HG02840 (cell line): ENCODE data around the gene C2CD3.
A peak's percentile ranks its signal among the peaks of the same experiment; 100 is the strongest.

Source experiments
- ATAC-seq: cut with Tn5 transposase; IDR thresholded peaks from one replicate; pipeline ENCODE4 v1.9.1; 2021; ENCODE audit warnings: mild to moderate bottlenecking, moderate library complexity, moderate number of reproducible peaks; ENCODE audit not compliant: unreplicated experiment, low FRiP score

The C2CD3 gene

DNA sequence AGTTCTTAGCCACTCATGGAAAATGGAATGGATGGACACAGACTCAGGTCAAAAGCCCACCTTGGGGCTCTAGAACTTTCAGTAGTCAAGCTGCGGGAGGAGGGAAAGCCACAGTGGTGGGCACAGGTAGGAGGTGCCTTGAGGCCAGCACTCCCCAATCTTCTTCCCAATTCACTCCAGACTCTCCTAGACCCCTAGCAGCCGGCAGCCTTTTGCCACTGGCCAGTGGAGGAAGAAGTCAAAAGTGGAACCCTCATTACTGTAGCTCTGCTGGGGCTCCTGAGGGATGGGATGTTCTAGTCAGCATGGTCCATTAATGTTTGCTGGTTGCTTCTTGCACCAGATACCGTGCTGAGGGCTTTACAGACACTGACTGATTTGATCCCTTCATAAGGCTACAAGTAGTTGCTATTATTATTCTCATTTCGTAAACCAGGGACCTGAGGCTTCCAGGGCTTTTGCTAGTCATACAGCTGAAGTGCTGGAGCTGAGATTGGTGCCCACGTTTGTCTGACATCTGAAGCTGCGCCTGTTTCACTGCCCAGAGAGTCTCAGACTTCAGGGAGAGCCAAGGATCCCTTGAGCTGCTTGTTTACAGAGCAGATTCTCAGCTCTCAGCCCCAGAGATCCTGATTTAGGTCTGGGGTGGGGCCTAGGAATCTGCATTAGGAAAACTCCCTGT is 163.0 kb downstream of the C2CD3 start:
- ATAC-seq = no peak

DNA sequence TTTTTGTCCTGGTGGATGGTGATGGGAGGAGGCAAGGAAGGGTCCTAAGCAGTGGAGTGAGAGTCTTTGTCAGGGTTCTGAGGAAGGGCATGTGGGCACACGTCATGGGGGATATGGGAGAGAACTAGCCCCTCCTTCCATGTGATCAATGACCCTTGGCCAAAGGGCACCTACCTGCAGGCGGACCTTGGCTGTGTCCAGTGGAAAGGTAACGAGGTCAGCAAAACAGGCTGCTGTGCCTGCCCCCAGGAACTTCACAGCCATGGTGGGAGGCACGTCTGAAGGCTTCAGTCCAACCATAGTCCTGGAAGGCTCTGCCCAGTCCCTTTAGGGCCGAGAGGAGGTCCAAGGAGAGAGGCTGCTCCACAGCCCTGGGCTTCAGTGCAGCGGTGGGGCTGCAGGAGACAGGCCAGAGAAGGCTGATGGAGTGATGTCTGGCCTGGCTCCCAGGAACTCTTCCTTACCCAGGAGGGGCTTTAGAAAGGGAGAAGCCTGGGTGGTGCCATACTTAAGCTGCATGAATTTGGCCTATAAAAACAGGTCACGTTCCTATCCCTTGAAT is 164.0 kb downstream of the C2CD3 start:
- no peak for ATAC-seq

DNA sequence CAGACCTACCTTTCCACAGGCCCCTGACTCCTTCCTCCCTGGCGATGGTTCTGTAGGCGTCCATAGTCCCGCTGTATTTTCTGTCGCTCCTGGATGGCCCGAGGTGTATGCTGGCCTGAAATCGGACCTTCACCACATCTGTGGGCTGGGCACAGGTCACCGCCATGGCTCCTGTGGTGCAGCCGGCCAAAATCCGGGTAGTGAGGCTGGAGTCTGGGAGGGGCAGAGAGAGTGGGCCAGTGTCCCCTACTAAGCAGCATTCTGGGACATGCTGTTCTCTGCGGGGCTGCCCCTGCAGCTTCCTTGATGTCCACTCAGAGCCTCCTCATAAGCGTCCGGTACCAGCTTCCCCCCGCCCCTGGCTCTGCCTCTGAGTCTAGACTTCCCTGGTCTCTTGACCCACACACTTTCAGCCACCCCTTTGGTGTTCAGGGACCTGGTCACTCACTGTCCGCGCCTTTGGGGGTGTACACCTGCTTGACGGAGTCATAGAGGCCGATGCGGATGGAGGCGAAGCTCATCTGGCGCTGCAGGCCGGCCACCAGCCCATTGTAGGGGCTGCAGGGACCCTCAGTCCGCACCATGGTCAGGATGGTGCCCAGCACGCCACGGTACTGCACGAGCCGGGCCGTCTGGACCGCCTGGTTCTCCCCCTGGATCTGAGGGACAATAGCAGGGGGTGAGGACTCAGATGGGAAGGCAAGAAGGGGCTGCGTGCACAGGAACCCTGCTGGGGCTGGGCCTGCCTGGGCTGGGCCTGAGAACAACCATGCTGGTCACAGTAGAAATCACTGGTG is 164.9 kb downstream of the C2CD3 start:
- no peak for ATAC-seq

DNA sequence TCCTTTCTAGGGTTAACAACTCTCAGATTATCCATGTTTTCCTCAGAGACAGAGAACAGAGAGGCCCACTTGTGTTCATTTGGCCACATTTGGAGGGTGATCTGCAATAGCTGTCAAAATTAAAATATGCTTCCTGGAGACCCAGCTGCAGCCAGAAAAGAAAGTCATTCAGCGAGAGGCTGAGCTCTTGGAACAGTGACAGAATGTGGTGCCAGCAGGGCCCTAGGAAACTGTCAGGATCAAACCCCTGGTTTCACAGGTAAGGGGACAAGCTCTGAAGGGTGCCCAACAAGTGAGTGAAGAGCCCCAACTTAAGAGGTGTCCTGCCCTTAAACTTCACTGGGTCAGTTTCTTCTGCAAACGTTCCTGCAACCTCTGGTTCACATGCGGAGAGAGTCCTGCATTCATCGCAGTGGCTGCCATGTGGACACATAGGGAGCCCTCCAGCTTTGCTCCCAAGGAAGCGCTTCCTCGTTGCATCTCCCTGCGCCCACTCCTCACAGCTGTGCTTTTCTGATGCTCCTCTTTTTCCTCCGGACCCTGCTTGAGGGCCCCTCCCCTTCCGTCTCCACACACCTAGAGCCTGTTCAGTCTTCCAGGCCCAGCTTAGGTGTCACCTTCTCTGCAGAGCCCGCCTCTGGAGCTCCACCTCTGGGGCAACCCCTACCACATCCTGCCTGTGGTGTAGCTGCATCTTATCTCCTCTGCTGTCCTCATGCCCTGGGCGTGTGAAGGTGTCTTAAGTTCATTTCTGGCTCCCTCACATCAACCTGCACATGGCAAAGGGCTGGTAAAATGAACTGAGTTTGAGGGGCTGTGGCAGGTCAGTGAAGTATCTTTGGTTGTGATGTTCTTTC is 165.8 kb downstream of the C2CD3 start:
- no peak for ATAC-seq

DNA sequence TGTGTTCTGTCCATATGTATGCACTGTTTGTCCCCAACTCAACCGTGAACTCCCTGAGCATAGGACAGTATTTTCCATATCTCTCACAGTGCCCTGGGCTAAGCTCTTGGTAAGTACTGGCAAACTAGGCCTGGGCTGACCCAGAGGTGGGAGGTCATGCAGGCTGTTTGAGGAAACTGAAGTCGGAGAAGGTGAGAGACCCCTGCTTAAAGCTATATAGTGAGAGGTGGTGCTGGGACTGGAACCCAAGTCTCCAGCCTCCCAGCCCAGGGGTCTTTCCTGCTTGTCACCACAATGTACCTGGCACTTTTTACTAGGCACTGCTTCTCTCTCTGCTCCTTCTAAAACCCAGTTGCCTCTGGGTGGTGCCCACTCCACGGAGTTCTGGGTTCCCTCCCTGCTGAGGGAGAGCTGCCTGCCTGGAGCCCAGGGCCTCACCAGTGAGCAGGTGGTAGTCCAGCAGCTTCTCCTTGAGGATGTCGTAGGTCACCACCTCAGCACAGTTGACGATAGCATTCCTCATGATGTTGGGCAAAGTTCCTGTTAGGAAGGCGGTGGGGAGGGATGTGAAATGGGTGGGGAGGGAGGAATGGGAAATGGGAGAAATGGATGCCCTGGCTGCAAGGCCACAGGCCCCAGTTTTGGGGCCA is 166.6 kb downstream of the C2CD3 start:
- no peak for ATAC-seq

DNA sequence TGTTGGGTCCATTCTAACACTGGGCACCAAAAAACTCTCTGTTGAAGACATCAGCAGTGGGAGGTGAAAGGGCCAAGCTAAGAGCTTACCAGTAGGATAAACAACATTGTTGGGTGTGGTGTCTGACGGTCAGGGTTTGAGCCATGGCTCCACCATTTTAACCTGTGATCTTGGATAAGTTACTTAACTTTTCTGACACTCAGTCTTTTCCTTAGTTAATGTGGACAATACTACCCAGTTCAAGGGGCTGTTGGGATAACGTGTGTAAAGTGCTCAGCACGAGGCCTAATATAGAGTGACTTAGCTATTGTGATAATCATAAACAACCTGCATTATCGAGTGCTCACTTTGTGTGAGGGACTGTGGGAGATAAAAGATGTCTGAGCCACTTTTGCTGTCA is 168.0 kb downstream of the C2CD3 start:
- ATAC-seq = no peak

DNA sequence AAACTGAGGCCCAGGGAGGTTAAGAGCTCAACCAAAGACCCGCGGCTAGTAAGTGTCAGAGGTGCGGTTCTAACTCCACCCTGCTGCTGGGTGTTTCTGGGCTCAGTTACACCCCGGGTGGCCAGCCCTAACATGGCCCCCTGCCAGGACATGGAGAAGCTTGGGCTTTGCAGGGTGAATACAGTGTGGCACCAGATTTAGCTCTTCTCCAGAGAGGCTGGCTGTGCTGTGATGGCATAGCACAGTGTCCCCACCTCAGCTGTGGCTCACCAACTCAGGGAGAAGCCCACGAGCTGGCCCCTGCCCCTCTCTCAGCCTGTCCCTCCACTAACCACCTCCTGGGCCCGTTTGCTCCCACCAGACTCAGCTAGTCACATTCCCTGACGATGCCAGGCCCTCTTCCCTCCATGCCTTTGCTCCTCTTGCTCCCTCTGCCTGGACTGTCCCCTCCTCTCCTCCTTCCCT is 168.9 kb downstream of the C2CD3 start:
- no peak for ATAC-seq

DNA sequence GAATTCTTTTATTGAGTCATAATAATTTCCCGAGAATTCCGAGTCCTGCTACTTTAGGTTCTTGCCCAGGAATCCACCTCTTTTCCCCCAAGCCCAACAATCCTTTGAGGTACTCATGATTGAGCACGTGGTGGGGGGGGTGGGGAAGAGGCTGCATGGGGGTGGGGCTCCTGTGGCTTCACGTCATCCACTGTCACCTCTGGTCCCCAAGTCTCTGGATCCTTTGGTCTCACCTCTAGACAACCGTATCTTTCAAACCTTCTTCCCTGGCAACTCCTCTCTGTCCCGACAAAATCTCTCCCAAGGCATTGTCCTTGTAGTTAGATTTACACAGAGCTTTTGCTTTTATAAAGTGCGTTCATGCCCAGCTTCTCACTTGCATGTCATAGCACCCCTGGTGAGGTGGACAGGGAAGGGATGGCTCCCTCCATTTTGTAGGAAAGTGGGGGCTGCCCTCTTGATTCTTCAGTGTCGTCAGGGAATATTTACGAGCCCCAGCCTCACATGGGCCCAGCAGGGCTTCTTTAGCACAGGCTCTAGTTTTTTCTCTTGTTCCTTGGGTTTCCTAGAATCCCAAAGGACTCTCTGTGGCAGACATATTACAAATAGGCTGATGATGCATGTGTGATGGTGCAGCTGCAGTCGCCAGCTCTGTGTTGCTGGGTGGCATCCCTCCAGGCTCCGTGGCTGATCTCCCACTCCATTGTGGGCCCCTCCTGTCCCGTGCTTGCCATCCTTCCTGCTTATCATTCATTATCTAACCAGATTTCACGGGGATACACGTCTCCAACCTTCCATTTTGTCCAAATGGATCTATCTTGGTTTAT is 170.3 kb downstream of the C2CD3 start:
- ATAC-seq = no peak

DNA sequence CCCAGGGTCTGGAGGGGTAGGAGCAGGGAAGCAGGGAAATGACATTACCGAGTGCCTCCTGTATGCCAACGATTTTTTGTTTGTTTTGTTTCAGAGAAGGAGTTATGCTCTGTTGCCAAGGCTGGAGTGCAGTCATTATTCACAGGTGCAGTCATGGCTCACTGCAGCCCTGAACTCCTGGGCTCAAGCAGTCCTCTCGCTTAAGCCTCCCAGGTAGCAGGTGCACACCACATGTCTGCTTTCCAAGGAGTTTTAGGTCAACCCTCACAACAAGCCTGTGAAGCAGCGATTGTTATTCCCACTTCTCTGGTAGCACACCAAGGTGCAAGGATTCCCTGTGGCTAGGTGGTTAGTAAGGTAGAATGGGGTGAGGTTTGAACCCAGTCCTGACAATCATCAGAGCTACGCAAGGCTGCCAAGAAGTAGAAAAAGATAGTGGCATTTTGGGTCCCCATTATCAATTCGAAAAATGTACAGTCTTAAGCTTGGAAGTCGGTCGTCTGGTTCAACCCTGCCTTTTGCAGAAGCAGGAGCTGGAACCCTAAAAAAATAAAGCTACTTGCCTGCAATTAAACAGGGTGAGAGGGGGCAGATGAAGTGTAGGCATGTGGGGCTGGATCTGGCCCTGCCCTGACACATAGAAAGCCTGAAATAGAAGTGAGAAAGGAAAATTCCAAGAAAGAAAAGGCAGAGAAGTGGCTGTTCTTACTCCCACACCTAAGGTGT is 171.1 kb downstream of the C2CD3 start:
- no peak for ATAC-seq

DNA sequence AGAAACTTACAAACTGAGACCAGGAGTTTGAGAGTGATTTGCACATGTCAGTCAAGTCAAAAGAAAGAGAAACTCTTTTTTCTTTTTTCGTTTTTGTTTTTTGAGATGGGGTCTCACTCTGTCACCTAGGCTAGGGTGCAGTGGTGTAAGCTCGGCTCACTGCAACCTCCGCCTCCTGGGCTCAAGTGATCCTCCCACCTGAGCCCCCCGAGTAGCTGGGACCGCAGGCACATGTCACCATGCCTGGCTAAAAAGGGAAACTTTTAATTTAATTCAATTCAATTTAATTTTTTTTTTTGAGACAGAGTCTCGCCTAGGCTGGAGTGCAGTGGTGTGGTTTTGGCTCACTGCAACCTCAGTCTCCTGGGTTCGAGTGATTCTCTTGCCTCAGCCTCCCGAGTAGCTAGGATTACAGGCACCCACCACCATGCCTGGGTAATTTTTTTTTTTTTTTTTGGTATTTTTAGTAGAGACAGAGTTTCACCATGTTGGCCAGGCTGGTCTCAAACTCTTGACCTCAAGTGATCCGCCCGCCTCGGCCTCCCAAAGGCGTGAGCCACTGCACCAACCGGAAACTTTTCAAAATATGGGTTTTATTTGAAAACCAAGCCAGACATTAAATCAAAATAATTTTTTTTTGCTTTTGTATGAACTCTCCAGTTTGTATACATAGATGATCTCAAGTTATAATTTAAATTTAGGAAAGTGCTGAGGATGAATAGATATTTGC is 171.8 kb downstream of the C2CD3 start:
- no peak for ATAC-seq

DNA sequence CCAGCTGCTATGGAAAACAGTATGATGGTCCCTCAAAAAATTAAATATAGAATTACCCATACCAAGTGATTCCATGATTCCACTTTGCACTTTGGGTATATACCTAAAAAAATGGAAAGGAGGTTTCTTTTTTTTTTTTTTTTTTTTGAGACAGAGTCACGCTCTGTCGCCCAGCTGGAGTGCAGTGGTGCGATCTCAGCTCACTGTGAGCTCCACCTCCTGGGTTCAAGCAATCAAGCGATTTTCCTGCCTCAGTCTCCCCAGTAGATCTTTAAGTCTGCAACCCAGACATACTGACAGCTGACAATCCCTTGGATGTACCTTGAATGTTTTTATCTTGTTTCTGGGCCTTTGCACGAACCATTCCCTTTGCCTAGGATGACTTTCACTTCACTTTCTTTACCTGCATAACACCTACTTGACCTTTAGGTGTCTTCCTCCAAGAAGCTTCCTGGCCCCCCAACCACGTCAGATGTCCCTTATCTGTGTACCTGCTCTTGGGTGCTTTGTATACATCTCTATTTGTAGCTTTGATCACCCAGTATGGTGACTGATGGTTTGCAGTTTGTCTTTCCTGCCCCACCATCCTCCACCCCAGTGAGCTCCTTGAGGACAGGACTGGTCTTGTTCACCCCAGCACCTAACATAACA is 173.6 kb downstream of the C2CD3 start:
- no peak for ATAC-seq

DNA sequence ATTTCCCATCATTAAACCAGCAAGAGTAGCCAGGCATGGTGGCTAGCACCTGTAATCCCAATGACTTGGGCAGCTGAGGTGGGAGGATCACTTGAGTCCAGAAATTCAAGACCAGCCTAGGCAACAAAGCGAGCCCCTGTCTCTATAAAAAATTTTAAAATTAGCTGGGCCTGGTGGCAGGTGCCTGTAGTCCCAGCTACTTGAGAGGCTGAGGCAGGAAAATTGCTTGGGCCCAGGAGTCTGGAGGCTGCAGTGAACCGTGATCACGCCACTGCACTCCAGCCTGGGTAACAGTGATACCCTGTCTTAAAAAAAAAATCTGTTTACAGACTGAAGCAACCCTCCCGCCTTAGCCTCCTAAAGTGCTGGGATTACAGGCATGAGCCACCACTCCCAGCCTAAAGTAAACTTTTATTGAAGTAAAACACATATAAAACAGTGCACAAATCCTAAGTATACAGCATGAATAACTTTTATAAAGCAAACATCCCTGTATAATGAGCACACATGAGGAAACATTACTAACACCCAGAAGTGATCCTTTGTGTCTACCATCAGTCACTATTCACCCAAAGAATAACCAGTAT is 174.5 kb downstream of the C2CD3 start:
- no peak for ATAC-seq

DNA sequence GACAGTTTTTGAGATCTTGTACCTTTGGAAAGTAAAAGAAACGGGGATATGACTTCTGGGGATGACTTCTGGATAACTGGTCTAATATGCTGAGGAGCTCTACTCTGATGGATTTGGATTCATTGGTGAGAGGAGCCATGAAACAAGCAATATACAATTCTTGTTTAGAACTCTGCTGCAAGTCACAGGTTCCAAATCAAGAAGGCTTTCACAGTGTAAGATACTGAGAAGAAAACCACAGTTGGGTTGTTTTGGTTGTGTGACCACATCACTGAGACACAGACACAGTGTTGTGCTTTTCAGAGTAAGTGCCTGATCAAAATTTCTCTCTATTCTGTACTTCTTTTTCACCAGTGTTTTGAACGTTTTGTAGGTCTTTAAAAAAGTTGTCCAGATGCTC is 175.1 kb downstream of the C2CD3 start:
- no peak for ATAC-seq

DNA sequence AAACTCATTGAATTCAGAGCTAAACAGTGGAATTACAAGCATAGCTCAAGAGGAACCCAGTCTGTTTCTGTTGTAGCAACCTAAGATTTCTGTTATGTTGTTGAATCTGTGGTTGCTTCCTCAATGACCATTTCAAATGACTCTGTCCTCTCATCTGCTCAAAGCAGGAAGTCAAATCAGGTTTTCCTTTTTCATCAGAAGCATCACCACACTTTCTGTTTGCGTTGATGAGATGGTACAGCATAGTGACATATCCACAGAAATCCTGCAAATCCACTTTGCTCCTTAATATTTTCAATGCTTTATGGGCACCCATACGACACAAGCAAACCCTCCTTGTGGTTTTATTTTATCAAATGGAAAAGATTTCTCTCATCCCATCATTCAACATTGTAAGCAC is 175.6 kb downstream of the C2CD3 start:
- no peak for ATAC-seq

DNA sequence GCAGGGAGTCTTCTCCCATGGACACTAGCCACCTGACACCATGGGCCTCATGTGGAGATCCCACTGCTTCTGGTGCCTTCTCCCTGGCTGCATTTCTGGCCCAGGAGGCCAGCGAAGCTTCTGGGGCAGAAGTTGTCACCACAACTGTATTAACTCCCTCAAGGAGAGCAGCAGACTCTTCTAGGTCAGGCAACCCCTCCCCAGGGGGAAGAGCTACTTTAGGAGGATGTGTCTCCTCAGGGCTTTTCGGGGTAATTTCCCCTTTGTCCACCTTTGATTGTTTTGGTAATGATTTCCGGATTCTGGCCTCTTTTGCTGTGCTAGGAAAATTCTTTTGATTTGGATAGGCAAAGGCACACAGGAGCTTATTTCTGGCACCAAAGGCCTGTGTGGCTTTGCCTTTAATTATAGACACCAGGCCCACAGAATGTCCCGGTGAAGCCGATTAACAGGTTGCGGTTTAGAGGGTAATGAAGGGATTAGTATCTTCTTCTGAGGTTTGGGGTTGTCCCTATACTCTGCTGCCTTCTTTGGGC is 179.3 kb downstream of the C2CD3 start:
- peak; percentile 54 for ATAC-seq

DNA sequence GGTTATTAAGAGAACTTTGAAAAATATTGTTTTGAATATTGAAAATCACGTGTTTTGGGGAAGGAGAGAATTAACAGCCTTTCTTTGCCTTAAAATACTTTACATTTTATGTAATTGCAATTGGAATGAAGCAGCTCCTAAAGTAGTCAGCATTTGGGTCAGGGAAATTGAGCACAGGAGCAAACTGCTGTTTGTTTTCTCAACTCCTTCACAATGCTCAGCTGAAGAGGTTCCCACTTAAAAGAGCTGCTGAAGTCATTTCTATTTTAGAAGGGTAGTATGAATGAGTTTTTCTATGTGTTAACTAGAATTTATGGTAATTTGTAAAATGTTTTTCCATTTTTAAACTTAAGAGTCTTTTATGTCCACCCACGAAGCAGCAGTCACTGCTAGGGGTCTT is 180.1 kb downstream of the C2CD3 start:
- ATAC-seq = no peak

DNA sequence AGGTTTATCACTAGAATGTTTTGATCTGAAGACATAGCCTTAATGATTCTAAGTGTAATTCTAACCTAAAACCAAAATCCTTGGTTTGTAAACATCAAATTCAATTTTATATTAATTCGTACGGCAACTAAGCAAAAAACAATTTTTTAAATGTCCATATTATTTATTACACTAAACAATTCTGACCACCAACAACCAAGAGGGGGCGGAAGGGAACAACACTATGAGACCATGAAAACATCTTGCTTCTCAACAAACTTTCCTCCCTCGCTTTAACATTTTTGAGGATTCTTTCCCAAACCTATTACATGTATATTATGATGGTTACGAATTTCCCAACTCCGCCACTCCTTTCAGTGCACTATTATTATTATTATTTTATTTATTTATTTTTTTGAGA is 181.6 kb downstream of the C2CD3 start:
- ATAC-seq = no peak
